ENCODE results near the gene KIF20B.

KIF20B gene

DNA sequence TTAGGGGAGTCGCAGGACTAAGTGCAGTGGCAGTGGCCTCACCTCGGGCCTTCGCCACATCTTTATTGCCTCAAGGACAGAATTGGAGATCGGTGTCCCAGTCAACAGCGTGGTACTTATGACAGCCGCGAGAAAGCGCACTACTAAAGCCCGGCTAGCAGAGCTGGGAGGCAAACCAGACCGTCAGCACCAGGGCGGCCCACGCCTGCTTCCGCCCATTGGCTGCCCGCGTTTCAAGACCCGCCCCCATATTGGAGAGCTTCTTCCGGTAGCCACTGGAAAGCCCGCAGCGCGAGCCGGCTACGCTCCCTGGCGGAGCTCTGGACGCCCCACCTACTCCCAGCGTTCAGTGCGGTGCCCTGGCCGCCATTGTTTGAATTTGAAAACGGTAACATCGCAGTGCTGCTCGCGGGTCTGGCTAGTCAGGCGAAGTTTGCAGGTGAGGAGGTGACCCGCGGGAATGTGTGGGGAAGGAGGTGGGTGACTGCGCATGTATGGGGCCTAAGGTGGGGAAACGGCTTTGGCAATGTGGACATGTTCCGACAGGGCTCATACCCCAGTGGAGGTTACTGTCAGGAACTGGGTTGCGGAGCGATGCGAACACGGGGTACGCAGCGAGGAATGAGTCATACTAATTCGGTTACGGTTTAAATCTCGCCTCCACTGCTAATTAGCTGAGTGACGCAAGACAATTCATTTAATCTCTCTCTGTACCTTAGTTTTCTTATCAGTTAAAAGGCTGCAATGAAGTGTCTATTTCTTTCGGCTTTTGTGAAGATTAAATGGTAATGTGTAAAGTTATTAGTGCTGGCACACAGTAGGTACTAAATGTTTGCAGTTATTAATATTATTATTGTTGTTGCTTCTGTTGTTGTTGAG, at the start of gene KIF20B:
TSS of gene KIF20B (plus strand) at position 349 of the 879 bp plus-strand sequence. CDS start 3,705 bp downstream, outside the sequence.
- Histone ChIP-seq H3K4me1 (ENCODE audit: insufficient read depth, low read length) (peaks cover 11% of the 10 kb centered on the region), H3K36me3 (ENCODE audit: insufficient read depth, low read length) (0 out of 2 replicates have a peak, but pooled peaks cover 2% of the 10 kb centered on the region), H3K9ac (ENCODE audit: low read depth, low read length) (peak within 1 kb of the TSS; percentile 84), H3K9me3 (ENCODE audit: control insufficient read depth, insufficient read depth, low read length) (no peaks in the 10 kb centered on the region)

- H3K9me3 ChIP-seq (ENCODE audit: control insufficient read depth, insufficient read depth, low read length): peaks cover 9% of the 10 kb centered on the region; the same call in 1 of the 2 replicates
- H3K36me3 ChIP-seq (ENCODE audit: insufficient read depth, low read length): no peaks in the 10 kb centered on the region
- no peaks in the 10 kb centered on the region for H3K4me1 ChIP-seq (ENCODE audit: insufficient read depth, low read length)
- H3K9ac ChIP-seq (ENCODE audit: low read depth, low read length): no peak overlapping the region
Measured at GRCh38 chr10:89651916-89652573, 49.3 kb upstream of the KIF20B start.

- H3K9ac ChIP-seq (ENCODE audit: low read depth, low read length): no peak overlapping the region
- no peaks in the 10 kb centered on the region for H3K36me3 ChIP-seq (ENCODE audit: insufficient read depth, low read length)
- no peaks in the 10 kb centered on the region for H3K4me1 ChIP-seq (ENCODE audit: insufficient read depth, low read length)
- peaks cover 9% of the 10 kb centered on the region; the same call in 1 of the 2 replicates for H3K9me3 ChIP-seq (ENCODE audit: control insufficient read depth, insufficient read depth, low read length)
Measured at GRCh38 chr10:89652806-89653370, 48.5 kb upstream of the KIF20B start.

- Histone ChIP-seq H3K9ac (ENCODE audit: low read depth, low read length) (no peak overlapping the region), H3K4me1 (ENCODE audit: insufficient read depth, low read length) (no peaks in the 10 kb centered on the region), H3K9me3 (ENCODE audit: control insufficient read depth, insufficient read depth, low read length) (peaks cover 9% of the 10 kb centered on the region; the same call in 1 of the 2 replicates), H3K36me3 (ENCODE audit: insufficient read depth, low read length) (no peaks in the 10 kb centered on the region)
Measured at GRCh38 chr10:89653410-89653869, 48.0 kb upstream of the KIF20B start.

GRCh38 chr10:89655722-89656121, 45.7 kb upstream of the KIF20B start:
- Histone ChIP-seq H3K9me3 (ENCODE audit: control insufficient read depth, insufficient read depth, low read length) (peaks cover 9% of the 10 kb centered on the region; the same call in 1 of the 2 replicates), H3K4me1 (ENCODE audit: insufficient read depth, low read length) (no peaks in the 10 kb centered on the region), H3K36me3 (ENCODE audit: insufficient read depth, low read length) (no peaks in the 10 kb centered on the region), H3K9ac (ENCODE audit: low read depth, low read length) (no peak overlapping the region)

DNA sequence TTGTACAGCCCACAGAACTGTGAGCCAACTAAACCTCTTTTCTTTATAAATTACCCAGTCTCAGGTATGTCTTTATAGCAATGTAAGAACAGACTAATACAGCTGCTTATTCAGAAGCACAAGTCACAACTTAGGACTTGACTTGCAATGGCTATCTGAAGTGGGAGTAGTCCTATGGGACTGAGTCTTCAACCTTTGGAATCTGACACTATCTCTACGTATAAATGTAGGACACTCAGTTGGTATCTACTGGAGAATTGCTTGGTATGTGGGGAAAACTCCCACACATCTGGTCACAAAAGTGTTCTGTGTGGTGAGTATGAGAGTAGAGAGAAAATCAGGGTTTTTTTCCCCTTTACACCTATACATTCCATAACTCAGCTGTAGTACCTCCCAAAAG, 44.1 kb upstream of the KIF20B start:
- Histone ChIP-seq H3K9ac (ENCODE audit: low read depth, low read length) (no peak overlapping the region), H3K36me3 (ENCODE audit: insufficient read depth, low read length) (no peaks in the 10 kb centered on the region), H3K9me3 (ENCODE audit: control insufficient read depth, insufficient read depth, low read length) (peaks cover 9% of the 10 kb centered on the region; the same call in 1 of the 2 replicates), H3K4me1 (ENCODE audit: insufficient read depth, low read length) (no peaks in the 10 kb centered on the region)

DNA sequence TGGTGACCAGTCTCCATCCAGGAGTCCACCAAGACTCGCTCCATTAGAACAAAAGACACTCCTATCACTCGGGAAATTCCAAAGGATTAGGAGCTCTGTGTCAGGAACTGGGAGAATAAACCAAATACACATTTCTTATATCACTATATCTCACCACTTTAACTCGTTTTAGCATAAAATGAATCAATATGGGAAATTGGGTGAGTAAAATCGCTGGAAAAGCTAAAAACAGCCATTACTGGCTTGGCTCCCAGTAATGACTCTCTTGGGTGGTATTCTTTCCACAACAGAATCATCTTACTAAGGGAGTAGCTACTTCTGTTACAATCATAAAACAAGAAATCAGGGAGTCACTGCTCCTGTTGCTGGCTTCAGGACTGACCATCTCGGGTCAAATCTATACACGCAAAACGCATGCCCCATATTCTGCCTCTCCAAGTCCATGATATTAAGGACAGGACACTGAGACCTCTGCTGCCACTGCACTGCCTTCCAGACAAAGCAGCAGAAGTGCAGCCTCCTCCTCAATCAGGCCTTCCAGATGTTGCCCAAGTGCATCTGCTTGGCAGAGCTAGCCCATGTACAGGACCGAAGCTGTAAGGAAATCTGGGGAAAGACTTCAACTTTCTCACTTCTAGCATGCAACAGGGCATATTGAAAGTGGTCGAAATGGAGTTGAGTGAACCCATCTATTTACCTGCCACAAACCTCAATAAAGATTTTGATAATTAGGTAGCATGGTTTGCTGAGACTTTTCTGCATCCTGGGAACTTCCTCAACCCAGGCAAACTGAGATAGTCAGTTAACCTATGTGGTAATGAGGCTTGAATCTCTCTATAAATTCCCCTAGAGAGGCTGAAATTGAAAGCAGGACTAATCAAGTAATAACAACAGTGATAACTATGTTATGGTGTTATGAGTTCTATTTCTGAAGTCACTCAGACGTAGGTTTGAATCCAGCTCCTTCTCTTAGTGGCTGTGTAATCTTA, 42.0 kb upstream of the KIF20B start:
- Histone ChIP-seq H3K36me3 (ENCODE audit: insufficient read depth, low read length) (no peaks in the 10 kb centered on the region), H3K9ac (ENCODE audit: low read depth, low read length) (no peak overlapping the region), H3K4me1 (ENCODE audit: insufficient read depth, low read length) (no peaks in the 10 kb centered on the region), H3K9me3 (ENCODE audit: control insufficient read depth, insufficient read depth, low read length) (peaks cover 9% of the 10 kb centered on the region; the same call in 1 of the 2 replicates)

DNA sequence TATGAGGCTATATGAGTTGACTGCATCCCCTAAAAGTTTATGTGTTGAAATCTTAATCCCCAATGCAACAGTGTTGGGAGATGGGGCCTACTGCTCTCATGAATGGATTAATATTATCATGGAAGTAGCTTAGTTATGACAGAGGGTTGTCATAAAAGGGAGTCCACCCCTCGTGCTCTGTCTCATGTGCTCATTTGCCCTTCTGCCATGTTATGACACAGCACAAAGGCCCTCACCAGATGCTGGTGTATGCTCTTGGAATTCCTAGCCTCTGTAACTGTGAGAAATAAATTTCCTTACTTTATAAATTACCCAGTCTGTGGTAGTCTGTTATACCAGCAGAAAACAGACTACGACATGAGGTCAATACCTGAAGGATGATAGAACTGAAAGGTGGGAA, 38.8 kb upstream of the KIF20B start:
- Histone ChIP-seq H3K9me3 (ENCODE audit: control insufficient read depth, insufficient read depth, low read length) (no peaks in the 10 kb centered on the region), H3K4me1 (ENCODE audit: insufficient read depth, low read length) (no peaks in the 10 kb centered on the region), H3K36me3 (ENCODE audit: insufficient read depth, low read length) (no peaks in the 10 kb centered on the region), H3K9ac (ENCODE audit: low read depth, low read length) (no peak overlapping the region)

DNA sequence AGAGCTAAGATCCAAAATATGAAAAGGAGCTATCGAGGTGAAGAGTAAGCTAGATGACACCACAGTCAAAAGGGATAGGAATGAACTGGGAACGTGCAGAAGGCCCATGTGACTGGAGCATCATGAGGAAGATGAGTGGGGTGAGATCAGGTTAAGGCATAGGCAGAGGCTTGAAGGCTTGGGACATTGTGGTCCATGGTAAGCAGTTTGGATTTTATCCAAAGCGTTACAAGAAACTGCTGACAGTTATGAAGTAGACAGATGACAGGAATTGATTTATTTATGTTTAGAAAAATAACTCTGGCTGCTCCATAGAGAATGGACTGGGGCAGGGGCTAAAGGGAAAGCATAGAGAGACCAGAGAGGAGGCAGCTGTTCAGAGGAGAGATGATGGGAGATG, 38.2 kb upstream of the KIF20B start:
- Histone ChIP-seq H3K4me1 (ENCODE audit: insufficient read depth, low read length) (no peaks in the 10 kb centered on the region), H3K9me3 (ENCODE audit: control insufficient read depth, insufficient read depth, low read length) (no peaks in the 10 kb centered on the region), H3K9ac (ENCODE audit: low read depth, low read length) (no peak overlapping the region), H3K36me3 (ENCODE audit: insufficient read depth, low read length) (no peaks in the 10 kb centered on the region)

GRCh38 chr10:89664203-89664602, 37.2 kb upstream of the KIF20B start:
- Histone ChIP-seq H3K9me3 (ENCODE audit: control insufficient read depth, insufficient read depth, low read length) (no peaks in the 10 kb centered on the region), H3K9ac (ENCODE audit: low read depth, low read length) (no peak overlapping the region), H3K36me3 (ENCODE audit: insufficient read depth, low read length) (no peaks in the 10 kb centered on the region), H3K4me1 (ENCODE audit: insufficient read depth, low read length) (no peaks in the 10 kb centered on the region)

DNA sequence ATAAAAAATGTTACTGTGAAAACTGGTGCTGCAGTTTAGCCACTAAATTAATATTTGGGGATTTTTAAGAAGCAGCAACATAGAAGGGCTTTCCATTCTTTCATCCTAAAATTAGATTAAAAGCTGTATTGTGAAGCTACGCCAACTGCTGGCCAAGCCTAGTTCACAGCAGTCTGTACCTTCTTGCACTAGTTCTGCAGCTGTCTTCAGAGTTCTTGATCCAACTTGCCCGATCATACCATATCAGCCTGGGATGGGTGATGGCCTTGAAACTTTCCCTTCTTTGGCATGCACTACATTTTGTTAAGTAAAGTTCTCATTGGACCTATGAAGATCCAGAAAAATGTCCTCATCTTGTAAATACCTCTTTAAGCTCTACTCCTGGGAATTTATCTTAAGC, 36.1 kb upstream of the KIF20B start:
- no peaks in the 10 kb centered on the region for H3K4me1 ChIP-seq (ENCODE audit: insufficient read depth, low read length)
- no peaks in the 10 kb centered on the region for H3K9me3 ChIP-seq (ENCODE audit: control insufficient read depth, insufficient read depth, low read length)
- no peaks in the 10 kb centered on the region for H3K36me3 ChIP-seq (ENCODE audit: insufficient read depth, low read length)
- H3K9ac ChIP-seq (ENCODE audit: low read depth, low read length): no peak overlapping the region

GRCh38 chr10:89666138-89666537, 35.3 kb upstream of the KIF20B start:
- Histone ChIP-seq H3K4me1 (ENCODE audit: insufficient read depth, low read length) (no peaks in the 10 kb centered on the region), H3K36me3 (ENCODE audit: insufficient read depth, low read length) (no peaks in the 10 kb centered on the region), H3K9me3 (ENCODE audit: control insufficient read depth, insufficient read depth, low read length) (no peaks in the 10 kb centered on the region), H3K9ac (ENCODE audit: low read depth, low read length) (no peak overlapping the region)

GRCh38 chr10:89668386-89669071, 32.9 kb upstream of the KIF20B start:
- H3K4me1 ChIP-seq (ENCODE audit: insufficient read depth, low read length): peaks cover 3% of the 10 kb centered on the region; the same call in 1 of the 2 replicates
- no peak overlapping the region for H3K9ac ChIP-seq (ENCODE audit: low read depth, low read length)
- H3K36me3 ChIP-seq (ENCODE audit: insufficient read depth, low read length): no peaks in the 10 kb centered on the region

More at GRCh38 chr10:89668386-89669071, 32.9 kb upstream of the KIF20B start:
- no peaks in the 10 kb centered on the region for H3K9me3 ChIP-seq (ENCODE audit: control insufficient read depth, insufficient read depth, low read length)

All from ES-I3 (cell line).